ENCODE results near the gene FARSA. TPM values are rescaled to one million over a fixed set of nuclear protein-coding genes. Genes with fewer than 3 reads are reported as not detected.

FARSA gene
- total and polyA plus RNA-seq, 2 of the 13 experiments (the other 11 are each of a cell fraction or from before 2014, with no cell fraction given) = 25.9 to 72.0 TPM

DNA sequence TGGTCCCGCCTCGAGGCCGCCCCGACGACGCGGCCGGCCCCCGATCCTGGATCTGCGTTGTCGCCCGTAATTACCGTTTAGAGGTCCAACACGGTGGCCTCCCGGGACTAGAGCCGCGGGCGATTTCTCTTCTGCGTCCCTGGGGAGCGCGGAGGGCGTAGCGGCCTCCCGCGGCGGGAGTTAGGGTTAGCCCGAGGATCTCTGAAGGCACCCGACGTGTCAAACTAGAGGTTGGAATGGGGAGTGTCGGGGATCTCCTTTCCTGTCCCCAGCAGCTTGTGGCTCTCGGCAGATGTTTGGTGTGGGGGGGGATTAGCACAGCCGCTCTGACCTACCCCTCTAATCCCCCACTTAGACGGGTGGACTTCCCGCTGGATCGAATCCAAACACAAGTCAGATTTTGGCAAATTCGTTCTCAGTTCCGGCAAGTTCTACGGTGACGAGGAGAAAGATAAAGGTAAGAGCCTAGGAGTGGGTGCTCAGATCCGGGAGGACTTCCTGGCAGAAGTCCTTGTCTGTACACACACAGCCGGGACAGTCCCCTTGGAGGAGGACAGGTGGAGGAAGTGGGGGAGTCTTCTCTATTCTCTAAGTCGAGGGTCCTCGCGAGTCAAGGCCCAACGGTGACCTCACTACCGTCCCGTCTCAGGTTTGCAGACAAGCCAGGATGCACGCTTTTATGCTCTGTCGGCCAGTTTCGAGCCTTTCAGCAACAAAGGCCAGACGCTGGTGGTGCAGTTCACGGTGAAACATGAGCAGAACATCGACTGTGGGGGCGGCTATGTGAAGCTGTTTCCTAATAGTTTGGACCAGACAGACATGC, 5.5 kb upstream of the FARSA start (continued):
- TF ChIP-seq, protein P1, sequence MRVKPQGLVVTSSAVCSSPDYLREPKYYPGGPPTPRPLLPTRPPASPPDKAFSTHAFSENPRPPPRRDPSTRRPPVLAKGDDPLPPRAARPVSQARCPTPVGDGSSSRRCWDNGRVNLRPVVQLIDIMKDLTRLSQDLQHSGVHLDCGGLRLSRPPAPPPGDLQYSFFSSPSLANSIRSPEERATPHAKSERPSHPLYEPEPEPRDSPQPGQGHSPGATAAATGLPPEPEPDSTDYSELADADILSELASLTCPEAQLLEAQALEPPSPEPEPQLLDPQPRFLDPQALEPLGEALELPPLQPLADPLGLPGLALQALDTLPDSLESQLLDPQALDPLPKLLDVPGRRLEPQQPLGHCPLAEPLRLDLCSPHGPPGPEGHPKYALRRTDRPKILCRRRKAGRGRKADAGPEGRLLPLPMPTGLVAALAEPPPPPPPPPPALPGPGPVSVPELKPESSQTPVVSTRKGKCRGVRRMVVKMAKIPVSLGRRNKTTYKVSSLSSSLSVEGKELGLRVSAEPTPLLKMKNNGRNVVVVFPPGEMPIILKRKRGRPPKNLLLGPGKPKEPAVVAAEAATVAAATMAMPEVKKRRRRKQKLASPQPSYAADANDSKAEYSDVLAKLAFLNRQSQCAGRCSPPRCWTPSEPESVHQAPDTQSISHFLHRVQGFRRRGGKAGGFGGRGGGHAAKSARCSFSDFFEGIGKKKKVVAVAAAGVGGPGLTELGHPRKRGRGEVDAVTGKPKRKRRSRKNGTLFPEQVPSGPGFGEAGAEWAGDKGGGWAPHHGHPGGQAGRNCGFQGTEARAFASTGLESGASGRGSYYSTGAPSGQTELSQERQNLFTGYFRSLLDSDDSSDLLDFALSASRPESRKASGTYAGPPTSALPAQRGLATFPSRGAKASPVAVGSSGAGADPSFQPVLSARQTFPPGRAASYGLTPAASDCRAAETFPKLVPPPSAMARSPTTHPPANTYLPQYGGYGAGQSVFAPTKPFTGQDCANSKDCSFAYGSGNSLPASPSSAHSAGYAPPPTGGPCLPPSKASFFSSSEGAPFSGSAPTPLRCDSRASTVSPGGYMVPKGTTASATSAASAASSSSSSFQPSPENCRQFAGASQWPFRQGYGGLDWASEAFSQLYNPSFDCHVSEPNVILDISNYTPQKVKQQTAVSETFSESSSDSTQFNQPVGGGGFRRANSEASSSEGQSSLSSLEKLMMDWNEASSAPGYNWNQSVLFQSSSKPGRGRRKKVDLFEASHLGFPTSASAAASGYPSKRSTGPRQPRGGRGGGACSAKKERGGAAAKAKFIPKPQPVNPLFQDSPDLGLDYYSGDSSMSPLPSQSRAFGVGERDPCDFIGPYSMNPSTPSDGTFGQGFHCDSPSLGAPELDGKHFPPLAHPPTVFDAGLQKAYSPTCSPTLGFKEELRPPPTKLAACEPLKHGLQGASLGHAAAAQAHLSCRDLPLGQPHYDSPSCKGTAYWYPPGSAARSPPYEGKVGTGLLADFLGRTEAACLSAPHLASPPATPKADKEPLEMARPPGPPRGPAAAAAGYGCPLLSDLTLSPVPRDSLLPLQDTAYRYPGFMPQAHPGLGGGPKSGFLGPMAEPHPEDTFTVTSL (CRISPR knock-in tag; IDR thresholded peaks at IDR 0.05; ENCODE audit: borderline replicate concordance) = no peak; the same call in 1 of the 2 replicates
- TF ChIP-seq ZFP82 (CRISPR knock-in tag; IDR thresholded peaks at IDR 0.05; ENCODE audit: borderline replicate concordance) (no peak), ZNF143 (CRISPR knock-in tag; IDR thresholded peaks at IDR 0.05) (no peak)

DNA sequence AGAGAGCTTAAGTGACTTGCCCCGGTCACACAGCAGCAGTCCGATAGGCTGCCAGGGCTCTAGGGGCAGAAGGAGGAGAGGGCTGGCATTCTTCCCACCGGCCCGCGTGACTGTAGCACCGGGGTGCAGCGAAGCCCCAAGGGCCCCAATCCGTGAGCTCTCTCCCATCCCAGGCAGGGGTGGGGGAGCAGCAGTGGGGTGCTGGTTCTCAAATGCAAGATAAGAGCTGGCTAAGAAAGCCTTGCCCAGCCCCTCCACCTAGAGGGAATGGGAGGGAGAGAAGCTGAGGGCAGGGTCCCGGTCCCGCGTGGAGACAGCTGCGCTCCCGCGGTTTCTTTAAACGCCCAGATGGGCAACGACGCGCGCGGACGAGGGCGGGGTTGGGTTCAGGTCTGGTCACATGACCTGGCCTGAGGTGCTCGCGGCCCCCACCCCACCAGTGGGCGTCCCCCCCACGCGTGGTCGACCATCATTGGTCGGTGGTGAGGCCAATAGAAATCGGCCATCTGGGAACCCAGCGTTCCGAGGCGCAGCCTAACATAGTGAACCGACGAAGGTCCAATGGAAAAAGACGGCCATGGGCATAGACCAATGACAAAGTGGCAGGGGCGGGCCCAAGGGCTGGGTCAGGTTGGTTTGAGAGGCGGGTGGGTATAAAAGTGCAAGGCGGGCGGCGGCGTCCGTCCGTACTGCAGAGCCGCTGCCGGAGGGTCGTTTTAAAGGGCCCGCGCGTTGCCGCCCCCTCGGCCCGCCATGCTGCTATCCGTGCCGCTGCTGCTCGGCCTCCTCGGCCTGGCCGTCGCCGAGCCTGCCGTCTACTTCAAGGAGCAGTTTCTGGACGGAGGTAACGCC, 4.6 kb upstream of the FARSA start, which contains the start of gene CALR:
Gene CALR (plus strand): TSS at position 683 of the 852 bp plus-strand sequence. CDS start 71 bp downstream, at position 754.
- ATAC-seq (peak; percentile 91), FAIRE-seq (peak; percentile 86), DNase-seq (ENCODE audit: low spot score) (peak; percentile 98)
- in situ Hi-C loops (cut with HindIII; ENCODE audit: extremely low pct_ligation_motif_present, low pct_unique_long_range_greater_than_20kb) = no loop called here
- Histone ChIP-seq H3K36me3 (replicated peaks in 1 of 2; ENCODE audit: control insufficient read depth in 1 of 2, insufficient read depth in 2 of 2, low read length in 2 of 2) (peaks cover 8 to 30% of the 10 kb centered on the region in 2 experiments), H3K4me3 (replicated peaks in 1 of 3; ENCODE audit: insufficient read depth in 1 of 3, low read depth in 2 of 3, low read length in 3 of 3) (peak within 1 kb of the TSS; percentile 84 to 97 (median 88)), H3K9ac (ENCODE audit: insufficient read depth, low read depth, low read length) (peak within 1 kb of the TSS; percentile 99), H3K27me3 (ENCODE audit: control insufficient read depth in 1 of 2, insufficient read depth in 2 of 2, low read length in 2 of 2) (peaks cover 0 to 5% of the 10 kb centered on the region in 2 experiments; a peak in 1 of 5 replicates), H3K79me2 (ENCODE audit: insufficient read depth, low read length) (peaks cover 32% of the 10 kb centered on the region), H3K27ac (ENCODE audit: extremely low read length, insufficient read depth, low read length) (peak within 1 kb of the TSS; percentile 79), H4K20me1 (ENCODE audit: insufficient read depth, low read length) (peaks cover 13% of the 10 kb centered on the region), H3K4me2 (ENCODE audit: low read depth, low read length) (peak within 1 kb of the TSS; percentile 96), H3K9me3 (ENCODE audit: low read length) (no peaks in the 10 kb centered on the region), H3K4me1 (ENCODE audit: insufficient read depth, low read length) (peaks cover 51% of the 10 kb centered on the region), H2AFZ (ENCODE audit: low read length) (no peak within 1 kb of the TSS)
- intact Hi-C loops (cut with micrococcal nuclease; ENCODE audit: unreplicated experiment) = no loop called here
- 0% methylated on average over 32 of the region's 63 CpGs for WGBS (ENCODE audit: low lambda C conversion rate)
- no TSS peak for BruUV-seq (replicated peaks)
- POLR2A ChIA-PET = interaction anchor here (0.9 to 1.8 kb wide), 8 partner anchors 8 to 117 kb away, joined by 3 to 16 read pairs (median 5); partner anchors contain the start of gene GCDH
- CTCF ChIA-PET (ENCODE audit: low intra/inter-chr PET ratio, low total read pairs) = no interaction called here
- peak; percentile 46; the same call in 1 of the 2 replicates for TF ChIP-seq LBX2 (CRISPR knock-in tag; IDR thresholded peaks at IDR 0.05; ENCODE audit: borderline replicate concordance)
- peak; percentile 82 for TF ChIP-seq SAP130 (CRISPR knock-in tag; IDR thresholded peaks at IDR 0.05; ENCODE audit: low read depth)
- peak; percentile 50 for TF ChIP-seq HOXA3 (CRISPR knock-in tag; IDR thresholded peaks at IDR 0.05)
- TF ChIP-seq GATA4 (IDR thresholded peaks at IDR 0.05; ENCODE audit: borderline replicate concordance, low read depth) = 0 out of 2 replicates have a peak, but pooled peaks have one; percentile 22
- TF ChIP-seq, protein P2, sequence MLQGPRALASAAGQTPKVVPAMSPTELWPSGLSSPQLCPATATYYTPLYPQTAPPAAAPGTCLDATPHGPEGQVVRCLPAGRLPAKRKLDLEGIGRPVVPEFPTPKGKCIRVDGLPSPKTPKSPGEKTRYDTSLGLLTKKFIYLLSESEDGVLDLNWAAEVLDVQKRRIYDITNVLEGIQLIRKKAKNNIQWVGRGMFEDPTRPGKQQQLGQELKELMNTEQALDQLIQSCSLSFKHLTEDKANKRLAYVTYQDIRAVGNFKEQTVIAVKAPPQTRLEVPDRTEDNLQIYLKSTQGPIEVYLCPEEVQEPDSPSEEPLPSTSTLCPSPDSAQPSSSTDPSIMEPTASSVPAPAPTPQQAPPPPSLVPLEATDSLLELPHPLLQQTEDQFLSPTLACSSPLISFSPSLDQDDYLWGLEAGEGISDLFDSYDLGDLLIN (CRISPR knock-in tag; IDR thresholded peaks at IDR 0.05; ENCODE audit: borderline replicate concordance) = no peak
- no peak for TF ChIP-seq EZH2 (conservative IDR thresholded peaks at IDR 0.05; ENCODE audit: low read depth, low read length)
- TF ChIP-seq, protein P3, sequence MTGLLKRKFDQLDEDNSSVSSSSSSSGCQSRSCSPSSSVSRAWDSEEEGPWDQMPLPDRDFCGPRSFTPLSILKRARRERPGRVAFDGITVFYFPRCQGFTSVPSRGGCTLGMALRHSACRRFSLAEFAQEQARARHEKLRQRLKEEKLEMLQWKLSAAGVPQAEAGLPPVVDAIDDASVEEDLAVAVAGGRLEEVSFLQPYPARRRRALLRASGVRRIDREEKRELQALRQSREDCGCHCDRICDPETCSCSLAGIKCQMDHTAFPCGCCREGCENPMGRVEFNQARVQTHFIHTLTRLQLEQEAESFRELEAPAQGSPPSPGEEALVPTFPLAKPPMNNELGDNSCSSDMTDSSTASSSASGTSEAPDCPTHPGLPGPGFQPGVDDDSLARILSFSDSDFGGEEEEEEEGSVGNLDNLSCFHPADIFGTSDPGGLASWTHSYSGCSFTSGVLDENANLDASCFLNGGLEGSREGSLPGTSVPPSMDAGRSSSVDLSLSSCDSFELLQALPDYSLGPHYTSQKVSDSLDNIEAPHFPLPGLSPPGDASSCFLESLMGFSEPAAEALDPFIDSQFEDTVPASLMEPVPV (CRISPR knock-in tag; IDR thresholded peaks at IDR 0.05) = peak; percentile 56; the same call in 1 of the 2 replicates

All from HepG2 (cell line).